HG03196 (cell line): ENCODE measurements around the gene ERBB4.

Experiments used
- ATAC-seq: cut with Tn5 transposase; IDR thresholded peaks from one replicate; pipeline ENCODE4 v1.9.1; 2021; ENCODE audit not compliant: unreplicated experiment

Gene ERBB4

DNA sequence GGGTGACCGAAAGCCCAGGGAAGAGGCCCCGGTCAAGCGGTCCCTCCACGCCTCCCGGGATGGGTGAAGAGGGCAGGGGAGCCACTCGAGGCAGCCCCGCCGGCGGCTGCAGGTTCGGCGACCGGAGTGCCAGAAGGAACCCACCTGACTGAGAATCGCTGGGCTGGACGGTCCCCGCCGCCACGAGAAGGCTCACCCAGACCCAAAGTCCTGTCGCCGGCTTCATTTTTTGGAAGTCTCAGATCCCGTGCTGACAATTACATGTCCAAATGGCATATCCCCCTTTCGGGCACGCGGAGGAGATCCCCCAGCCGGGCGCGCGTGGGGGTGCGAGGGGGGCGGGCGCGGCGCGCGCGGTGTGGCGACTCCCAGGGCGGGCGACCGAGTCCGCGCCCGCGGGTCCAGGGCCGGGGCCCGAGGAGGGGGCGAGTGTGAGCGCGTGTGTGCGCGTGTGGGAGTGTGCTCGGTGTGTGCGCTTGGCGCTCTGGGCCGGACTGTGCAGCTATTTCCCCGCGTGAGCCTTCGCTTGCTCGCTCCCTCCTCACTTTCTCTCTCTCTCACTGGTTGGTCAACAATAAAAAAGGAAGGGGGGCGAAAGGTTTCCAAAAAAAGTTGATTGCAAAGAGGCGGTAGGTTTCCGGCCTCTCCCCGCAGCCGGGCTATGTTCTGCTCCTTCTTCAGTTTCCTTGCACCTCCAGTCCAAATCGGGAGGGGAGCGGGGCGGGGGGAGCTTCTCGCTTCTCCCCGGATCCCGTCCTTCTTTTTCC is at the start of gene ERBB4:
TSS of gene ERBB4 (minus strand) at position 498 of the 767 bp plus-strand sequence. CDS start at position 226, 272 bp downstream.
- ATAC-seq = no peak

DNA sequence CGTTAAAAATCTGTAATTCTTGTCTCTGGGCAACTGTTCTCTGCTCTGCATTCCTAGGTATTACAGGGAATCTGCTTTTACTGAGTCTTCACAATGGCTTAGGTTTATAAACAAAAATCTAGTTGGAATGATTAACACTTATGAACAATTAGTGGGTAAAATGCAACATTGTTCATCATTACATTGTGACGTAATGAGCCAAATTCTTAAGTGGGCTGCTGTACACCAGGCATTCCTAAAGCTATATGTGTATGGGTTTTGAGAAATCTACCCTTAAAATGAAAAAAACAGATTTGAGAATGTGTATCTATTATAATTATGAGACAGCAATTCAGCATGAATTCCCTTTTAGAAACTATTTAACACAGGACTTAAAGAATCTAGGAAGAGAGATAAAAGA is 41.5 kb upstream of the ERBB4 start:
- no peak for ATAC-seq

GRCh38 chr2:212556296-212556695 is 17.7 kb upstream of the ERBB4 start:
- no peak for ATAC-seq

DNA sequence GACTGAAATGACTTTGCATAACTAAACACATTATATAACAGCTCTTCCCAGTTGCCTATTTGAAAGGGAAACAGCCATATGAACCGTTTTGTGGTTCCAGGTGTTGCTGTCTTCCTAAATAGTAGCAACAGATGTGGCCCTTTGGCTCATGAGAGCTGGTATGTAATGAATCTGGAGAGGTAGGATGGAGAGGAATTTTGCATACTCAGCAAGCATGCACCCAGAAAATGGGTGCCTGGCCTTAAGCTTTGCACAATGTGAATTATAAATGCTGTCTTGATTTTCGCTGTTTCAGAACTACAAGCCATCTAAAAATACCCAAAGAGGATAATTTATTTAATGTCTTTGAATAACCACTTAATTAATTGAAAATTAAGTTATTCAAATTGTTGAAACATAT is 15.6 kb upstream of the ERBB4 start:
- no peak for ATAC-seq

- ATAC-seq = no peak
Measured at GRCh38 chr2:212549941-212550340, 11.3 kb upstream of the ERBB4 start.

DNA sequence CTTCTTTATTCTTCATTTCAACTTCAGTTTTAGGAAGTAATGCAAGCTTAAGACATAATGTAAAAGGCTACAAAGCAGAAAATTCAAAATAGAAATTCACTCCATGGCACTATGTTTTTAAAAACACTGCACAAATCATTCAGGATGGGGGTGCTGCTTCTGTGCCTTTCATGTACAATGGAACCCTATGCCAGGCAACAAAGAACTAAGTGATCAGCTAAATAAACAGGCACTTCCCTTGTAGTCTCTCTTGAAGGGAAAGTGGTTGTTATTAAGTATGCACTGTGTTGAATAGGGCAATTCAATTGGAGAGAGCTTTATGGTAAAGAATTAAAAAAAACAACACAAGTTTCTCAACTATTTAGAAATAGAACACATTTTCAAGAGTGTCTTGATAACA is 10.9 kb upstream of the ERBB4 start:
- no peak for ATAC-seq

GRCh38 chr2:212548455-212548819 is 9.8 kb upstream of the ERBB4 start:
- no peak for ATAC-seq

DNA sequence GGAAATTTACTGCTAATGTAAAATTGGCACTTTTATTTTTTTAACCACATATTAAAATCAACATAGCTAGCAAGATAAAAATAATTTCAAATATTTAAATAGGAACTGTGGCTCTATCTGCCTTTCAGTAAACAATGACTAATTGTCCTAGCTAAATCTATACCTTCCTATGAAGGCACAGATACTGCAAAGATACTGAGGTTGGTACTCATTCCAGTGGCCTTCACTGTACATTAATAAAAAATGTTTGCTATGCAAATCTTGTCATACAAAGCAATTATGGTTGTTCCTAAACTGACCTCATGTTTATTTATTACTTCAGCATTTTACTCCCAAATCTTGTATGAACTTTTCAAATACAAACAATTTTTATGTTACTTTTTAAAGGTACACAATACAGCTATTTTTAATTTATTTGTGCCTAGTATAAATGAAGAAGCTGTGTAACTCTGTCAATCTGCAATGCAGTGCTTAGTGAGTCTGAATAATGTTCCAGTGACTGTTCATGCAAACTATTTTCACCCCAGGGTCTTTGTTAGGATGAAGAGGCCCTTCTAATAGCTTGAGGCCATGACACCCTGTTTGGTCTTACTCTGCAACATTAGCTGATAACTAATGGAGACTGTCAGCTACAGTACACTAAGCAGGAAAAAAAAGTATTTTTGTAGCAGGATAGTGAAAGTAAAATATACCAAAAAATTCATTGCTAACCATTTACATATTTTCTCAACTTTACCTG is 9.3 kb upstream of the ERBB4 start:
- no peak for ATAC-seq

DNA sequence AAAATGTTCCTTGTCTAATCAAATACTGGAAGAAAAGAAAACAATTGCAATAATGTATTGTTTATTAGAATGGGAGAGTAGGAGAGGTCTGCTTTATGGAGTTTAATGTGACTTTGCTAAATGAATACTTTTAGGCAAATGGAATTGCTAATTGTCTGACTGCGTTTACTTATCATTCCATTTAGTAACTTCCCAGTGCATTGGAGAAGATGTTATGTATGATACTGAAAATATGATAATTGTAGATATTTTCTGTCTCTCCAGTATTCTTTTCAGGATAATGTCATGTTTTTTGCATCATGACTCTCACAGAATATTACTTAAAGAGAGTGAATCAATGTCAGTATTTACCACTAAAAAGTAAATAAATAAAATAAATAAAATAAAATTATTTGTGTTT is 8.1 kb upstream of the ERBB4 start:
- ATAC-seq = no peak

- no peak for ATAC-seq
Measured at GRCh38 chr2:212540341-212540740, 1.7 kb upstream of the ERBB4 start.

DNA sequence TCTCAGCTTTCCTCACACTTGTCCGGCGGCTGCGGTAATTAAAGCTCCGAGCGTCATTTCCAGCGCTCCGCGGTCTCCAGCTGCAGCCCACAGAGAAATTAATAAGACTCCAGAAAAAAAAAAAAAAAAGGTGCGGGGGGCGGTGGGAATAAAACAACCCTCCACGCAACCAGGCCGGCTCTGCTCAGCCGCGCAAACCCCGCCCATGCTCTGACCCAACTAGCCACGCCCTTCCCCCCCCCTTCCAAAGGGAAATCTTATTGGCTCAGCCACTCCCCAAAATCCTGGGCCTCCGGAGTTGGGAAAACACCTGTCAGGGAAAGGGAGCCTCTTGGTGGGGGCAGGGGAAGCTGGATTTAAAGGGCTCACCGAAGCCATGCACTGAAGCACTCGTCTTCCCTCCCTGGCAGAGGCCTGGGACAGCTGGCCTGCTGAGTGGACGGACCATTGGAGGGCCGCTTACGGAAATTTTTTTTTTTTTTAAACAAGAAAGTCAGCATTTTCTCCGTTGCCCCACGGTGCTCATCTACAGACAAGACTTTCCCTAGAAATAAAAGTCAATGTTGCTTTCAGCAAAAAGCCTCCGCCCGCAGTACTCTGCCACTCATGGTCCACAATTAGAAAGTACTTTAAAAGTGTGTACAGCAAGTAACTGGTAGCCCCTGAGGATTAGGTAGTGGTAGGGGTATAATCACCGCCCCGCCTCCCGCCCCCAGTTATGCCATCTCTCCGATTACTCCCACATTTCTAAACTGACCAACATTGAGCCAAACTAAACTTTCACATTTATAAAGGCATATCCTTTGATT is 674 bp upstream of the ERBB4 start:
- no peak for ATAC-seq

DNA sequence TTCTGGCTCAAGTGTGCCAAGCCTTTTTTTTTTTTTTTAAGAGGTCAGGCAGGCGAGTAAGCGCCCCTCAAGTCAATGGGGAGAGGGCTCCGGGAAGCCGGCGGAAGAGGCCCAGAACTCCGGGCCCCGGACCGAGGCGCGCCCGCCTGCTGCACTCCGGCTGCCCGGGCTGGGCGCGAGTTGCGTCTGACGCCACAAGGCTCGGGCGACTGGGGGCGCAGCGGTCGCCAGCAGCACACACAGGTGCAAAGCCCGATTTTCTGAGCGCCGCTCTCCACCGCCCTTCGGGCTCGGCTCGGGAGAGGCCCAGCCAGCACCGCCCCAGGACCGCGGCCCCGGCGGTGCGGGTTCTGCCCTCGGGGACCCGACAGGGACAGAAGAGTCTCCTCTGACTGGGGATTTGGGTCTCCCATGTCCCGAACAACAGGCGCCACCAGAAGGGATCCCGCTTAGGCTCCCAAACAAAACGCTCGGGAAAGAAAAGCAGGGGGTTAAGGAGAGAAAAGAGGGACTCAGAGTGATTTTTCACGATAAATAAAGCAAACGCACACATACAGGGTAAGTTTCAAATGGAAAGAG is 787 bp downstream of the ERBB4 start:
- ATAC-seq = no peak

DNA sequence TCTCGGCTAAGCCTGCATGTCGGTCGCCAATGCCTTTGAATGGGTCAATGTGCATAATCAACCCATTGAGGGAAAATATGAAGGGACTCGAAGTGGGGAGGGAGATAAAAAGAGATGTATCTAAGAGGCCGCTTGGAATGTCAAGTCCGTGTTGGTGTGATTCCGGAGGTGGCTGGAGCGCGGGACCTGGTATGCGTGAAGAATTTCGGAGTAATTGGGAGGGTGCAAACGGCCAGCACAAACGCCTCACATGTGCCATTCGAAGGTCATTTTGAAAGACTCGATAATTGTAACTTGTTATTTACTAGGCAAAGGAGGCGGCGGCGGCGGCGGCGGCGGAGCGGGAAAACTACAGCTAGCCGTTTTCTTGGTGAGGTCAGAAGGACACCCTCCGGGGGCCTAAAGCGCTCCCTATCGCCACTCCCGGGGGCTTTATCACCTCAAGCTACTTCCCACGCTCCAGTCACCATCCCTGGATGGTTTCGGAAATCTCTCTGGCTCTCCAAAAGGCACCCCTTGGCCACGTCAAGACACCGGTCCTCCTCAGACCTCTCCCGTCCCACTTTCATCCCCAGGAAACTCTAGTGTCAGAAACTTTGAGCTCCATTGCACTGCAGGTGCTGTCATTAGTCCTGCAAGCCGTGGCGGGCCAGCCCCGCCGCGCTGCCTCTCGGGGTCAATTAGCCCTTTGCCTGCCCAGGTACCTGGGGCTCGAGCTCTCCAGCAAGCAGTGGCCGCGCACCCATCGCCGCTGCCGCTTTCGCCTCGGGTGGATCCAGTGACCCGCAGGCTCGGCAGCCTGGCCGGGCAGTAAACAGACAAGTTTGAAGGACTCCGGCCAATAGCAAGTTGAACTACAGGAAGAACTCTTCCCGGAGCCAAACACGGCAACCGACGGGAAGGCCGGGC is 1.5 kb downstream of the ERBB4 start:
- no peak for ATAC-seq

- no peak for ATAC-seq
Measured at GRCh38 chr2:212535996-212536816, 2.4 kb downstream of the ERBB4 start.

GRCh38 chr2:212534336-212534735 is 4.3 kb downstream of the ERBB4 start:
- ATAC-seq = no peak

DNA sequence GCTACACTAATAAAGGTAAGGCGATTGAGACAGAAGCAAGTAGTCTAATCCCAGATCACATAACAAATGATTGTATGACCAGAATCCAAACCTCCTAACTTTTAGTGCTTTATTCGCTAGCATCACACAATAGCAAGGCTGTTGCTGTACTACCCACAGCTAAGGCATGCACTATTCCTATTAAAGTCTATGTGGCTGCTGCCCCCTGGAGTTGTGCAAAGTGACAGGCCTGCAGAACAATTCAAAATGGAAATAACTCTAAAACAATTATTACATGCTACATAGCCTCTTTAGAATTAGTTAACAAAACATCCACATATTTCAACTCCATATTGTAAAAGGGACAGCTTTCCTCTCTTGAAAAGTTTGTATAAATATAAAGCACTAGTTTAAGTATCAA is 6.0 kb downstream of the ERBB4 start:
- no peak for ATAC-seq

- ATAC-seq = no peak
Measured at GRCh38 chr2:212532087-212532486, 6.5 kb downstream of the ERBB4 start.

DNA sequence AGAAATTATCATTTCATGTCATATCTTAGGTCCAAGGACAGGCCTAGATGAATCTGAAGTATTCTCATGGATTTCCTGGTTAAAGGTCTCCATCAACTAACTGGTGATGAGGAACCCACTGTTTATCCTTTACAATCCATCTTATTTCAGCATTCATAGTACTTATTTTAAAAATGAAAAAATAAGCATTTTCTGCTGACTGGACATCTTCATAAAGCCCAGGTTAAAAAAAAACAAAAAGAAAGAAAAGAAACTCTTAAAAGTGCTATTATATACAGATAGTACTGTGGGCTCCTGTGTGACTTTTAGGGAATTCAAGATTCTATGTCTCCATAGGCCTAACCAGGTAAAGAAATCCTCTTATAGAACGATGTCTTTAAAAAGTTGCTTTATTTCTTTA is 7.1 kb downstream of the ERBB4 start:
- ATAC-seq = no peak

- no peak for ATAC-seq
Measured at GRCh38 chr2:212530991-212531390, 7.6 kb downstream of the ERBB4 start.

DNA sequence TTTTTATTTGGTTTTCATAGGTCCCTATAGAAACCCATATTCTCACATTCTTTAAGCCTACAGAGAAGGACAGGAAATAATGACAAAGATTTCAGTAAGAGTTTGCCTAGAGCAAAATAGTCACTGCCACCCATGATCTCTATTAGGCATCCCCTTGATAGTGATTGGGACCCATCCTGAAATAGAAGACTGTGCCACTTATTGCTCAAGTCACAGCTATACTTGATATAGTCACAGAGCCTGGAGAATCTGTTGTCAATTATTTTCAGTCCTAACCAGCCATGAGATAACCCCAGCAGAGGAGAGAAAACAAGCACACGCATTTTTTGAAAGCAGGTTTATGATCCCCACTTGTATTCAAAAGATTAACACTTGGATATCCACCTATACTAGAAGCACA is 8.2 kb downstream of the ERBB4 start:
- ATAC-seq = no peak
